NOMO-1 (cell line): ENCODE measurements around the gene KRTAP9-6.
"Not testable (repeated sequence)": the region's sequence is repeated elsewhere in the genome, so short reads cannot be mapped to it uniquely, and the experiment has no call there.

Experiments used
- DNase-seq, 2 experiments: peaks; one replicate each; lab custom pipeline; 2025; ENCODE audit not compliant: unreplicated experiment in 2 of 2; lab: John Stamatoyannopoulos, UW

KRTAP9-6 gene, protein sequence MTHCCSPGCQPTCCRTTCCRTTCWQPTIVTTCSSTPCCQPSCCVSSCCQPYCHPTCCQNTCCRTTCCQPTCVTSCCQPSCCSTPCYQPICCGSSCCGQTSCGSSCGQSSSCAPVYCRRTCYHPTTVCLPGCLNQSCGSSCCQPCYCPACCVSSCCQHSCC

DNA sequence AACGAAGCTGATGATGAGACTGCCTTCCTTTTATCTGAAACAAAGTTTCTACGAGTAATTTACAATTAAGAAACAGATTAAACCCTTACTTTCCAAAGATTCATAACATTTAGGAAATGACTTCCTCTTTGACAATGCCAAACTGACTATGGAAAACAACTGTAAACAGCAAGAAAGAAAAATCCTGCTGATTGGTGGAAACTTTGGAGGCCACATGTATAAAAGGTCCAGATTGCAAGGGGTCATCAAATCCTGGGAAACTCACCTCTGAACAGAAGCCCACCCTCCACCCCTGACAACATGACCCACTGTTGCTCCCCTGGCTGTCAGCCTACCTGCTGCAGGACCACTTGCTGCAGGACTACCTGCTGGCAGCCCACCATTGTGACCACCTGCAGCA, at the start of gene KRTAP9-6:
Gene KRTAP9-6, plus strand, starts transcription at position 301 of the 400 bp plus-strand sequence. Its CDS starts 0 bp downstream, at position 301.
- no peak for DNase-seq

DNA sequence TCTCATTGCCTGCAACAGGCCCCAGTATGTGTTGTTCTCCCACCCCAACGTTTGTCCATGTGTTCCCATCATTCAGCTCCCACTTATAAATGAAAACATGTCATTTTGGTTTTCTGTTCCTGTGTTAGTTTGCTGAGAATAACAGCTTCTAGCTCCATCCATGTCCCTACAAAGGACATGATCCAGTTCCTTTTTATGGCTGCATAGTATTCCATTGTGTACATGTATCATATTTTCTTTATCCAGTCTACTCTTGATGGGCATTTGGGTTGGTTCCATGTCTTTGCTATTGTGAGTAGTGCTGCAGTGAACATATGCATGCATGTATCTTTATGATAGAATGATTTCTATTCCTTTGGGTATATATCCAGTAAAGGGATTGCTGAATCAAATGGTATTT, 49.5 kb upstream of the KRTAP9-6 start:
- no peak for DNase-seq

GRCh38 chr17:41223821-41224220, 41.4 kb upstream of the KRTAP9-6 start:
- DNase-seq = no peak

DNA sequence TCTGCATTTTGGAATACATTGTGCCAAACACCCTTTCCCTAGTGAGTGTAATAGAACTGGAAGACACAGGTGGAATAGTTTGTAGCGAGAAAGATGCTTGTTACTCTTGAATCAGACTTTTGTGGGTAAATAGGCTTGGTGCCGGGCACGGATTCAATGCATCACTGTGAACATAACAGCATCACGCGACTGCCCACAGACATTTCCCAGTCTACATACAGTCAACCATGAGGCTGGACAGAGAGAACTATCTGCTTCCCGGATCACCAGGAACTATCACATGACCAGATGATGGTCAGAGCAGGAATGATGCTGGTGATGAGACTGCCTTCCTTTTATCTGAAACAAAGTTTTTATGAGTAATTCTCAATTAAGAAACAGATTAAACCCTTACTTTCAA, 39.1 kb upstream of the KRTAP9-6 start:
- DNase-seq = no peak

GRCh38 chr17:41226598-41227095, 38.5 kb upstream of the KRTAP9-6 start, which contains the start of gene KRTAP9-2:
Gene KRTAP9-2, plus strand, starts transcription at chr17:41226648. Its CDS starts 7 bp downstream, at chr17:41226655.
- DNase-seq = not testable (repeated sequence)

GRCh38 chr17:41230094-41230493, 35.1 kb upstream of the KRTAP9-6 start:
- no peak for DNase-seq

DNA sequence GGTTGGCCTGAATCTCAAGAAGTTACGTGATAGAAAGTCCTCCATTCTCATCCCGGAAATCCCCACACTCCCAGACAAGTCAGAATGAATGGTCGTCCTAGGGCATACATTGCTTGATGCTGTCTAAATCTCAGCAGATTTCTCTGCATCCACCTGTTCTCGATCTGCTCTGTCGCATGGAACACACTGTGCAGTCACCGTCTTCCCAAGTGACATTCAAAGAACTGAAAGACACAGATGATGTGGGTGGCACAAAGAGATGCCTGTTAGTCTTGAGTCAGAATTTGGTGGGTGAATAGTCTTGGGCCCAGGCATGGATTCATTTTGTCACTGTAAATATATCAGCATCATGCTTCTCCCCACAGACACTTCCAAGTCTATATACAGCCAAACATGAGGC, 33.4 kb upstream of the KRTAP9-6 start:
- no peak for DNase-seq

DNA sequence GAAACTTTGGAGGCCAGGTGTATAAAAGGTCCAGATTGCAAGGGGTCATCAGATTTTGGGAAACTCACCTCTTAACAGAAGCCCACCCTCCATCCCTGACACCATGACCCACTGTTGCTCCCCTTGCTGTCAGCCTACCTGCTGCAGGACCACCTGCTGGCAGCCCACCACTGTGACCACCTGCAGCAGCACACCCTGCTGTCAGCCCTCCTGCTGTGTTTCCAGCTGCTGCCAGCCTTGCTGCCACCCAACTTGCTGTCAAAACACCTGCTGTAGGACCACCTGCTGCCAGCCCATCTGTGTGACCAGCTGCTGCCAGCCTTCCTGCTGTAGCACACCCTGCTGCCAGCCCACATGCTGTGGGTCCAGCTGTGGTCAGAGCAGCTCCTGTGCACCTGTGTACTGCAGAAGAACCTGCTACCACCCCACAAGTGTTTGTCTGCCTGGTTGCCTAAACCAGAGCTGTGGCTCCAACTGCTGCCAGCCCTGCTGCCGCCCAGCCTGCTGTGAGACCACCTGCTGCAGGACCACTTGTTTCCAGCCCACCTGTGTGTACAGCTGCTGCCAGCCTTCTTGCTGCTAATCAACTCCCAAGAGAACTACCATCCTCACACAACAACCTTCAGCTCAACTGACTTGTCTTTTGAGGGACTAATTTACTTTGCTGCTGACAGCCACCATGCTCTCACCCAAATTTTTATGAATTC, 32.6 kb upstream of the KRTAP9-6 start, which contains the start of gene KRTAP9-3:
Gene KRTAP9-3, plus strand, starts transcription at position 51 of the 707 bp plus-strand sequence. Its CDS starts 53 bp downstream, at position 104.
- not testable (repeated sequence) for DNase-seq

DNA sequence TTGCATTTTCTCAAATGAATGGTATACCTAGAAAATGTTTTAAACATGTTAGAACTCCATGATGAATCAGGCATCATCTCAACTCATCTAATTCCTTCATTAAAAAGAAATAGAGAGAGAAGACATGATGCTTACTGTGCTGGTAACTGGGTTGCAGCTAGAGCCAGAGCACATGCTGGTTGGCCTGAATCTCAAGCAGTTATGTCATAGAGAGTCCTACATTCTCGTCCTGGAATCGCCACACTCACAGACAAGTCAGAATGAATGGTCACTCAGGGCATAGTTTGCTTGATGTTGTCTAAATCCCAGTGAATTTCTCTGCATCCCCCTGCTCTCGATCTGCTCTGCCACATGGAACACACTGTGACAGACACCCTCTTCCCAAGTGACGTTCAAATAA, 28.1 kb upstream of the KRTAP9-6 start:
- not testable (repeated sequence) for DNase-seq

GRCh38 chr17:41237949-41238437, 27.2 kb upstream of the KRTAP9-6 start, which contains the start of gene KRTAP9-8:
Gene KRTAP9-8, plus strand, starts transcription at chr17:41237999. Its CDS starts 53 bp downstream, at chr17:41238052.
- DNase-seq = not testable (repeated sequence)

DNA sequence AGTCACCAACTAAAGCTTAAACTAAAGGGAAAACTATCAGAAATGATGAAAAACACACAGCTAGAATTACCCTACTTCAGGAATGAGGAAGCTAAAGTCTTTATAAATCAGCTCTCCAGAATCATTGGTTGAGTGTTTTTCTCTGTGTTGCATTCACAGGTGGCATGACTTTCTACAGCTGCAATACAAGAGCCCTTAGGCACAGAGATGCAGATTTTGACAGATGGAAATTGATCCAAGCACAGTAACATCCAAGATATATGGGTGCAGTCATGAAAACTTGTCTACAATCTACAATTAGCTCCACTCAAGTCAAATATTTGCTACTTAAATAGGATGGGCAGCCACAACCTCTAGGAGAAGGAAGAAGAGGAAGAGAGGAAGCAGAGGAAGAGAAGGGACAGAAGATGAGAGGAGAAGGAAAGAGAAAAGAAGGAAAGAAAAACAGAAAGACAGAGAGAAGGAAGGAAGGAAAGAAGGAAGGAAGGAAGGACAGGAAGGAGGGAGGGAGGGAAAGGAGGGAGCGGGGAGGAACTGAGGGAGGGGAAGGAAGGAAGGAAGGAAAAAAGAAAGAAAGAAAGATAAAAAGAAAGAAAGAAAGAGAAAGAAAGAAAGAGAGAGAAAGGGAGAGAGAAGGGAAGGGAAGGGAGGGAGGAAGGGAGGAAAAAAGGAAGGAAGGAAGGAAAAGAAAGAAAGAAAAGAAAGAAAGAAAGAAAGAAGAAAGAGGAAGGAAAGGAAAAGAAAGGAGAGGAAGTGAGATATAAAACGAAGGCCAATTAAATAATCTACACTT, 18.0 kb upstream of the KRTAP9-6 start:
- not testable (repeated sequence) for DNase-seq

- DNase-seq = not testable (repeated sequence)
Measured at GRCh38 chr17:41249637-41250240, 15.4 kb upstream of the KRTAP9-6 start, which contains the start of gene KRTAP9-4. Gene KRTAP9-4, plus strand, starts transcription at chr17:41249687. Its CDS starts 34 bp downstream, at chr17:41249721.

DNA sequence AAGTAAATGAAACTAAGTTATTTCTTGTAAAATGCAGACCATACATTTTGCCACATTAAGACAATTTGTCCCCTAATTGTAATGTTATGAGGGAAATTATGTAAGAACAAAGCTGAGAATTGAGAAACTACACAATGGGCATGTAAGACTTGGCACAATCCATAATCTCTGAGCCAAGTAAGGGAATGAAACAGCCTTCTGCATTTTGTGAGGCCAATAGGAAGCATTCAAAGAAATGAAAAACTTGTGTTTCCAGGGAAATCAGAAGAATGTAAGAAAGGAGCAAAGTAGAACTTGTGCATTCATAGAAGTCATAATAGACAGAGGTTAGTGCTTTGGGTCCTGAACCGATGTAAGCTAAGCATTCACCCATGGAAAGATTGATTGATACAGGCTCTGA, 13.9 kb upstream of the KRTAP9-6 start:
- DNase-seq = no peak

DNA sequence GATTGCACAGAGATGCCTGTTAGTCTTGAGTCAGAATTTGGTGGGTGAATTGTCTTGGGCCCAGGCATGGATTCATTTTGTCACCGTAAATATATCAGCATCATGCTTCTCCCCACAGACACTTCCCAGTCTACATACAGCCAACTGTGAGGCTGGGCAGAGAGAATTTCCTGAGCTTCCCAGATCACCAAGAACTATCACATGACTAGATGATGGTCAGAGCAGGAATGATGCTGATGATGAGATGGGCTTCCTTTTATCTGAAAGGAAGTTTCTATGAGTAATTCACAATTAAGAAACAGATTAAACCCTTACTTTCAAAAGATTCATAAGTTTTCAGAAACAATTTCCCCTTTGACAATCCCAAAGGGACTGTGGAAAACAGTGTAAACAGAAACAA, 10.3 kb upstream of the KRTAP9-6 start:
- DNase-seq = no peak

- not testable (repeated sequence) for DNase-seq
Measured at GRCh38 chr17:41255381-41256290, 9.5 kb upstream of the KRTAP9-6 start, which contains the start of gene KRTAP9-9. Gene KRTAP9-9, plus strand, starts transcription at chr17:41255384.

DNA sequence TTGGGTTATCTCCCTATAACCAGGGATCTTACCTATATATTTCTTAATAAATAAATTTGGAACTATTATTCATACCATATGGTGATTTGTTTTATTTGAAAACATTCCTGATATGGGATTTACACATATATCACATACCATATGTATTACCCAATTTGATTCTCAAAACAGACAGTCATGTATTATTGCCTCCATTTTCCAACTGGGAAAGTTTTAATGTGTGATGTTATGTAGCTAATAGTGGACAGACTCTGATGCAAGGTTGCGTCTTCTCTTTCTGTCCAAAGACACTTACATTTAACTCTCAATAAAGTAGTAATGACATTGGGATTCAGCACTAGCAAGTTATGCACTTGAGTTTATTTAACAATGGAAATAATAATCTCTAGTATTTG, 8.9 kb upstream of the KRTAP9-6 start:
- no peak for DNase-seq

DNA sequence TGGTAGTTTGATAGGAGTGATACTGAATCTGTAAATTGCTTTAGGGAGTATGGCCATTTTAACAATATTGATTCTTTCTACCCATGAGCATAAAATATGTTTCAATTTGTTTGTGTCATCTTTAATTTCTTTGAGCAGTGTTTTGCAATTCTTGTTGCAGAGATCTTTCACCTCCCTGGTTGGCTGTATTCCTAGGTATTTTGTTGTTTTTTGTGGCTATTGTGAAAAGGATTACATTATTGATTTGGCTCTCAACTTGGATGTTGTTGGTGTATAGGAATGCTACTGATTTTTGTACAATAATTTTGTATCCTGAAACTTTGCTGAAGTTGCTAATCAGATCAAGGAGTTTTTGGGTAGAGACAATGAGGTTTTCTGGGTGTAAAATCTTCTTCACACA, 6.8 kb upstream of the KRTAP9-6 start:
- no peak for DNase-seq

- DNase-seq = no peak
Measured at GRCh38 chr17:41263212-41263611, 2.0 kb upstream of the KRTAP9-6 start.

DNA sequence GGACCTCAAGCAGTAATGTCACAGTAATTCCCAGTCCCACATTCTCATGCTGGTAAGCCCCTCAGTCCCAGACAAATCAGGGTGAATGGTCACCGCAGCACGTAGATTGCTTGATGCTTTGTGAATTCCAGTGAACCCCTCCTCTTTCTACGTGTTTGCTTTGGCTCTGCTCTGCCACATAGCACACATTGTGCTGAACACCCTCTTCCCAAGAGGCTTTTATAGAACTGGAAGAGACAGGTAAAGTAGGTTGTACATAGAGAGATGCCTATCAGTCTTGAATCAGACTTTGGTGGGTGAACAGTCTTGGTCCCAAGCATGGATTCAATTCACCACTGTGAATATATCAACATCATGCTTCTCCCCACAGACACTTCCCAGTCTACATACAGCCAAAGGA, 579 bp upstream of the KRTAP9-6 start:
- no peak for DNase-seq
